CMK (cell line): ENCODE measurements around the gene SLC25A29.
"Not testable (repeated sequence)": the region's sequence is repeated elsewhere in the genome, so short reads cannot be mapped to it uniquely, and the experiment has no call there.

Experiments used
- DNase-seq: peaks from one replicate; pipeline ENCODE4 v3.0.0-alpha.2; 2010; ENCODE audit warnings: low read depth

The SLC25A29 gene, protein sequence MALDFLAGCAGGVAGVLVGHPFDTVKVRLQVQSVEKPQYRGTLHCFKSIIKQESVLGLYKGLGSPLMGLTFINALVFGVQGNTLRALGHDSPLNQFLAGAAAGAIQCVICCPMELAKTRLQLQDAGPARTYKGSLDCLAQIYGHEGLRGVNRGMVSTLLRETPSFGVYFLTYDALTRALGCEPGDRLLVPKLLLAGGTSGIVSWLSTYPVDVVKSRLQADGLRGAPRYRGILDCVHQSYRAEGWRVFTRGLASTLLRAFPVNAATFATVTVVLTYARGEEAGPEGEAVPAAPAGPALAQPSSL

DNA sequence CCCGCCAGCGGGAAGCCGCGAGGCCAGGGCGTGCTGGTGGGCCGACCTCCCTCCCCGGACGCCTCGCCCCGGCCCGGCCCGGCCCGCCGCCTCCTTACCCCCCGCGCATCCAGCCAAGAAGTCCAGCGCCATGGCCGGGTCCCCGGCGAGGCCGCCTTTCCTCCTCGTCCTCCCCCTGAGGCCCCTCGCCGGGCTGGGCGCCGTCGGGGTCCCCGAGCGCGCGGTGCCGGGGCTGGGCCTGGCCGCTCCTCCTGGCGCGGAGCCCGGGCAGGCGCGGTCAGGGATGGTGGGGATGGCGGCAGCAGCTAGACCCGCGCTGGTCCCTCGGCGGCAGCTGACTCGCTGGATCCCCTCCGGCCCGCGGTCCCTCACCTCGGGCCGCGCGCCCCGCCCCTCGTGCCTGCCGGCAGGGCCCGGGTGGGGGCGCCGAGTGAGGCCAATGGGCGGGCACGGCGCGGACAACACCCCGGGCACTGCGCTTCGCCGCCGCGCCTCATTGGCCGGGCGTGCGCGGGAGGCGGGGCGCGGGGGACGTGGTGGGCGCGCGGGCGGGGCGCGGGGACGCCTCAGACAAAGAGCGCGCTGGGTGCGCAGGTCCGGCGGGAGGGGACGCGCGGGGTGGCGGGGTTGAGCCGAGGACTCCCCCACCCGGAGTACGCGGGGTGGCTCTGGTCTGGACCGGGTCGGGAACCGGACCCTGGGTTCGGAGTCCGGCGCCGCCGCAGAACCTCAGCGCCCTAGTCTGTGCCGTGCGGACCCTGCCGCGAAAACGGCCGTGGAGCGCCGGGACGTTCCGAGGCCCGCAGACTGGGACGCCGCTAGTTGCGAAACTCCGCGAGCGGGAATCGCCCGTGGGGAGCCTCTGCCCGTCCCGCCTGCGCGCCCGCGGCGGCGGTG lies at the start of gene SLC25A29:
Gene SLC25A29 (minus strand): TSS at position 344 of the 897 bp plus-strand sequence. CDS start 212 bp downstream, at position 132.
- DNase-seq = peak; percentile 64

GRCh38 chr14:100350986-100351385 lies 44.7 kb upstream of the SLC25A29 start:
- no peak for DNase-seq

DNA sequence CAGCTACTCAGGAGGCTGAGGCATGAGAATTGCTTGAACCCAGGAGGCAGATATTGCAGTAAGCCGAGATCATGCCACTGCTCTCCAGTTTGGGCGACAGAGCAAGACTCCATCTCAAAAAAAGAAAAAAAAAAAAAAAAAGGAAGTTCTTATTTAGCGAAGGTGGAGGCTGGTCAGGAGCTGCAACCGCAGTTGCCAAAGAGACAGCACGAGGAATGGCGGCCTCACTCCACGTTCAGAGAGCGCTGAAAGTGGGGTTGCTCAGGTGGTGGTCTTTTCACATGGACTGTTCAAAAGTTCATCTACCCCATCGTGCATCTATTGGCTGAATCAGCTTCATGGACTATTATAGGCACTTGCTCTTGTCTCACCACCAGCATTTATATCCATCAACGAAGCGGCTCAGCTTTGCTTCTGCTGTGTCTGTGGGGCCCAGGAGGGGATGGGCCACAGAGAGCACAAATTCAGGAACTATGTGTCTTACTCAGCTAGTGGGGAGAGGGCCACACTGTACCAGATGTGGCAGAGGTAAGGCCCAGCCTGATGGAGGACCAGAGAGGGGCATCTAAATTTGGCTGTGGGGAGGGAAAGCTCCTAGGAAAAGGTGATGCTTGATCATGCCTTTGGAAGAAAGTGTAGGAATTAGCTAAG lies 44.2 kb upstream of the SLC25A29 start:
- no peak for DNase-seq

DNA sequence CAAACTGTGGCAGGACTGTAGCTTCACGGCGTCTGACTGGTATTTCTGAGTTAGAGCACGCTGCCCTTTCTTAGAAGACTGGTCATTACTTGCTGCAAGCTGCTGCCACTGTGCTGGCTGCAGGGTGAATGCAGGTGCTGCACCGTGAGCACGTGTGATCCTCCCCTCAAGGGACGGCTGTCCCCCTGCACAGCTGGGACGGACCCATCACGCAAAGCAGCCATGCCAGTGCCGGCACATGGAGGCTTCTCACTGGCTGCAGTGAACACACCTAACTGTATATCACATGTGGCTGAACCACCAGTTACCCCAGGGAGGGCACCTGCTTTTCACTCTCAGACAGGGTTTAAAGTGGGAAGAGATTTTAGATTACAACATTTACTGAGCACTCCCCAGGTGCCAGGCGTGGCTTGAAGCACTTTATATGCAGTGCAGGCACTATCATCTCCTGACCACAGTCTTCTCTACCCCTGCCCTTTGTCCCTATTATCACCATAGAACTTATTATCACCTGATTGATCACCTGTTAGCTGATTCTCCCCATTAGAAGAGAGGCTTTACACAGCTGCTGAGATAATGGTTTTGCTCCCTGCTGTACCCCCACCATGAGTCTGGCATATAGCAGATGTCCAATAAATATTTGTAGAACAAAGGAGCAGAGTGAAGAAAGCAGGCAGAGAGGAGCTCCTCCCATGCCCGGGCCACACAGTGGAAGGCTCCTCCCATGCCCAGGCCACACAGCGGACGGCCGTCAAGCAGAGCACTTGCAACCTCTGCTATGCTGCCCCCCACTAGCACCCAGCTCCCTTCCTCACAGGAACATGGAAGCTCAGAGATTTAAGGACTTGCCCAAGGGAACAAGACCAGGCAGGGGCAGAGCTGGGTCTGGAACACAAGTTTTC lies 42.8 kb upstream of the SLC25A29 start:
- DNase-seq = no peak

DNA sequence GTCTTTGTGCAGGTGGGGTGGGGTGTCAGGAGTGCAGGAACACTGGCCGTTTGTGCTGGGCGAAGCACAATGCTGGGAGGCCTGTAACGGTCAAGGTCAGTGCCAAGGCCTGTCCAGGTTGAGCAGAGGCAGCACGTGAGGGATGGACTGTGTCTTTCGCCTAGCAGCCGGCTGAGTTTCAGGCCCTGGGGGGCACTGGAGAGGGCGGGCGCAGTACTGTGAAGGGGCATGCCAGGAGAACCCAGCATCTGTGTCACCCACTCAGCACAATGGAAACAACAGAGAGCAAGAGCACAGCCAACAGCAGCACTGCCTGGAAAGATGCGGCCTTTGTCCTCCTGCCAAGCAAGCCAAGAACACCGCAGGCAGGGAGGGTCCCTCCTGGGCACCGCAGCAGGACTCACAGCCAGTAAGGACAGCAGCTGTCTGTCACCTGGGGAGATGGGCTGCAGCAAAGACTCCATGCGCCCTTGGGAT lies 42.0 kb upstream of the SLC25A29 start:
- no peak for DNase-seq

DNA sequence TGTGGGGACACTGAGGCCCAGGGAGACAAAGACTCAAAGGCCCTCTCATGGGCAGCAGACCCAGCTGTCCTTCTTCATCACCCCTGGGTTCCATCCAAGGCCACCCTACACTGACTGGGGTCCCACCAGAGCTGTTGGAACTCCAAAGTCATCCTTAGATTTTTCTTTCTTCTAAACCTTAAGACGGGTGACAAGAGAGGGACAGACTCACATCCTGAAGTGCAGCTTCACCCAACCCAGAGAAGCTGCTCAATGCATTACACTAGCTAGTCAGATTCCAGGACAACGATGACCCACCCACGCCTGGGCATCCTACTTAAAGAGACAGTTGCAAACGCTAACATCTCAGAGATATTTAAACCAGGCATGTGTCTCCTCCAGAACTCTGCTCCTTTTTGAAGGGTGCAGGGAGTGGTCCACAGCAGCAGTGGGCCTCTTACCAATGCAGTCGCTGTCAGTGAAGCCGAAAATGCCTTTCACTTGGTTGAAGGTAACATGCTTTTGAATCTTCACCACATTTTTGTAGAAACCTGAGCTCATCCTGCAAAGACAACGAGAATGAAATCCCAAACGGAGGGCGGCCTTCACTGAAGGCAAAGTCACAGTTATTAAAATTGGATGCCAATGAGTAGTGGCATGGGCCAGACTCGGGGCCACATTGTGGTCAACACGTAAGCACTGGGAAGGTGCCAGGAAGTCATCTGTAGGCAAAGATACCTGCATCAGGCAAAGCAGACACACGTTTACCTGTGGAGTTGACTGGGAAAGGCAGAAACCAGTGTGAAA lies 40.3 kb upstream of the SLC25A29 start:
- no peak for DNase-seq

DNA sequence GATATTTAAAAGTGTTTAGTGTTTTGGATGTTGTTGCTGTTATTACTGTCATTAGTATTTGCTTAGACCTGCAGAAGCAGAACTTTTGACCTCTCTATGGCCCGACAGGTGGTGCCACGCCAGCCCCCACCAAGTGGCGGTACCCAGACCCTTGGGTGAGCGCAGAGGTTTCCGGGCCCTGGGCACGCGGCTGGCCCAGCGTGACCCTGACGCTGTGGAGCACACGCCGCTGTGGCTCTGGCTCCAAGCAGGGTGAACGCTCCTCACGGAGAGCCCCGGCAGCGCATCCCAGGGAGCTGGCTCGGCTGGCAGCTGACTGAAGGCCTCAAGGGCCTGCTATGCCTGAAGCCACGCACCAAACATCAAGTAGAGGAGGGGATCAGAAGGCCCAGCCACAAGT lies 39.5 kb upstream of the SLC25A29 start:
- DNase-seq = no peak

- DNase-seq = not testable (repeated sequence)
Measured at GRCh38 chr14:100344657-100345056, 38.4 kb upstream of the SLC25A29 start.

GRCh38 chr14:100342826-100343225 lies 36.6 kb upstream of the SLC25A29 start:
- DNase-seq = not testable (repeated sequence)

GRCh38 chr14:100342195-100342594 lies 36.0 kb upstream of the SLC25A29 start:
- DNase-seq = no peak

DNA sequence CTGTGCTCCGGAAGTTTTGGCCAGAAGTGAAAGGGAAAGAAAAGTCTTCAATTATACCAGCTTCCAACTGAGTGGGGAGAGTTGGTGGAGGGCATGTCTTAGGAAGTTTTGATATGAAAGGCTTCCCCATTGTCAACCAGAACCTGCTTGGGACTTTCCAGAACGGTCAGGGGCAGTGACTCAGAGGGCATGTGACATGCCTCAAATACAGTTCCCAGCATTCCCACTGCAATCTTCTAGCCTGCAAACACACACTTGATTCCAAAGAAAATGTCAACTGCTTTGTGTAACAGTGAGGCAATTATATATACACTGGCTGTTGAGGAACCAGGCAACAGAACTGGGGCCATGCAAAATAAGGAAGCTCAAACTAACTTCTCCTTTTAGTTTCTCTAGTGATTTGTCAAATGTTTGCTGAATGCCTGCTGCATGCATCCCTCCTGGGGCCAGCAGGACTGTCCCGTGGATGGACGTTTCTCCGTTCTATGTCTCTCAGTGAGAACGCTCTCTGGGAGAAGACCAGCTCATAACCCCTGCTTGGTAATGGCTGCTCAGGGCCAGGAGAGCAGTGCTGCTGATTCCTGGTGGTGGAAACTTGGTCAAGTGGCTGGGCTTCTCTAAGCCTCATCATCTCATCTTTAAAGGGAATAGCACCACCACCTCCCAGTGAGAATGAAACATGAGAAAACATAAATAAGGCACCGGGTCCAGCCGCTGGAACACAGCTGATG lies 35.2 kb upstream of the SLC25A29 start:
- DNase-seq = no peak

- no peak for DNase-seq
Measured at GRCh38 chr14:100340423-100340813, 34.2 kb upstream of the SLC25A29 start.

- no peak for DNase-seq
Measured at GRCh38 chr14:100339766-100340422, 33.6 kb upstream of the SLC25A29 start.

DNA sequence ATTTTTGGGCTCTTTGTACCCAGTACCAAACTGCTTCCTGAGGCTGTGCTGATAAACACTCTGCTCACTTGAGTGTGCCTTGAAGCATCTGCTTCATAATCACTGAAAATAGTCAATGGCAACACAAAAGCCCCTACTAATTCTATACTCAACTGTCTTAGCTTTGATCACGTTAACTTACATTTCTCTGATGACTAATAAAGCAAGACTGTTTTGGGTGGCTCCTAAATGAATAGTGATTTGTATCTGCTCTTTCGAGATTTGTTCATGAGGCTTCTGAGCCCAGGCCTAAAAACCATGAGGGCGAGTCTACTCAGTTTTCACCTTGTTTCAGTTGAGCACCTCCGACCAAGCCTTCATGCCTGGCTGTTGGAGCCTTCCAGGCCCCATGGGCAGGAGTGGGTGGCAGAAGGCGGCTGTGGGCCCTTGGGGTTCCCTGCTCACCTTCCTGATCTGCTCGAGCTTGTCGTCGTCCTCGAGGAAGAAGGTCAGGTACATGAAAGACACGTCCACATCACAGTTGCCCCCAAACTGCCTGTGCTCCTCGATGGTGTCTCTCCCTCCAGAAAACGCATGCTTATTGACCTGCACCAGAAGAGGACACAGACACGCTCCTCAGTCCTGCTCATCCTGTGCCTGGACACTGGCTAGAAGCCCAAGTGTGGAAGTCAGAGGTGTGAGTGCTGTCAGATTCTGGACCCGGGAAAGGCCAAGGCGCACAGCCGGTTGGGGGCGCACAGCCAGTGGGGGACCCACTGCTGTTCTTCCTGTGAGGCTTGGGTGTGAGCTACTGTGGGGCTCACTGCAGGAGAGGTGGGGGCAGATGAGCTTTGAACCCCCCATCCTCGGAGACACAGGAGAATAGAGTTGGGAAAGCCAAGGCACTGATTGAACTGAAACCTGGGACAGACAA lies 30.6 kb upstream of the SLC25A29 start:
- no peak for DNase-seq

- no peak for DNase-seq
Measured at GRCh38 chr14:100334904-100335303, 28.7 kb upstream of the SLC25A29 start.

DNA sequence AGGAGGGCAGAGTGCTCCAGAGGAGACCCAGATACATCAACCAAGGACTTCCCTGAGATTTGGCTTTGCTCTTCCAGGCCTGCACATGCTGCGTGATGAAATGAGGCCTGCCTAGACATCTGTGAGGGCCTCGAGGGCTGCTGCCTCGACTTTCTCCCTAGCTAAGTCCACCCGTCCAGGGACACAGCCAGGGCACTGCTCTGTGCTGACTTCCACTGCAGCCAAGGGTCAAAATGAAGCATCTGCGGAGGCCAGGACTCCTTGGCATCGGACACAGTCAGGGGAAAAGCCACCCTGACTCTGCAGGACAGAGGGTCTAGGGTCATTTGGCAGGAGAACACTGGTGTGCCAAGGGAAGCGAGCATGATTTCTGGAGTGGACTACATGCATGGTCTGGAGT lies 27.6 kb upstream of the SLC25A29 start:
- no peak for DNase-seq

- no peak for DNase-seq
Measured at GRCh38 chr14:100333311-100333710, 27.1 kb upstream of the SLC25A29 start.

DNA sequence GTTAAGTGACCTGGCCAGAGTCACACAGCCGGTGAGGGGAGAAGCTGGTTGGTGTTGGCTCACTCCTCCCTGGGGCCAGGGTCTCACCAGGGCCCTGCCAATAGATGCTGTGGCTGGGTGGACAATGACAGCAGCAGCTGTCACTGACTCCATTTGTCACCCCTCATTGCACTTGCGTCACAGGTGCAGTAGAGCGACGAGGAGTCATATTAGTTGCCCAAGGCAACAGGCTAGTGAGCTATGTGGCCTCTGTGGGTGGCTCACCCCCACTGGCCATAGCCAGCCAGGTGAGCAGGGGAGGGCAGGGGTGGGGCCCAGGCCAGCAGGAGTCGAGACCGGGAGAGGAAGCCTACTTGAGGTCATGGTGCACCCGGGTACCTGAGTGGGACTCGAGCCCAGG lies 26.6 kb upstream of the SLC25A29 start:
- DNase-seq = no peak
